GM12873 (cell line): Measurements from ENCODE around the gene CPB1.

Experiments
- TF ChIP-seq, protein P1 (sequence below): IDR thresholded peaks from 2 replicates; pipeline ENCODE4 v1.5.1; 2012; ENCODE audit warnings: low read depth, mild to moderate bottlenecking, moderate library complexity, low read length, control low read depth; ENCODE audit not compliant: insufficient read depth; ENCODE audit errors: missing control alignments

CPB1 gene

DNA sequence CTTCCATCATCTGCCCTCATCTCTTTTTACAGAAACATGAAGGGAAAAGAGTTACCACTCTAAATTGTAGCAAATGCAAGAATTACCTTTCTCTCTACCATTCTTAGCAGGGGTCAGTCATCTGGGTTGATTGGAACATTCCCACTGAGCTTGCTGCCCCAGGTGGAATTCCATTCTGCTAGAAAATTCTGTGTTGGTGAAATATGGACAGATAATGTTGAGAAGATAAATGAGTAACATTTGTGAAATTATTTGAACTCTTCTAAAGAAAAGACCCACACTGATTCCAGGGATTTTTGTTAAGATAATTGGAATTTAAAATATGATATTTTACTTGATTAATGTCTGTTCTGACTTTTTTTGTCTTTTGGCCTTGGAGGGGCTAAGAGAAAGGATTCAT lies 26.4 kb downstream of the CPB1 start:
- TF ChIP-seq, protein P1, sequence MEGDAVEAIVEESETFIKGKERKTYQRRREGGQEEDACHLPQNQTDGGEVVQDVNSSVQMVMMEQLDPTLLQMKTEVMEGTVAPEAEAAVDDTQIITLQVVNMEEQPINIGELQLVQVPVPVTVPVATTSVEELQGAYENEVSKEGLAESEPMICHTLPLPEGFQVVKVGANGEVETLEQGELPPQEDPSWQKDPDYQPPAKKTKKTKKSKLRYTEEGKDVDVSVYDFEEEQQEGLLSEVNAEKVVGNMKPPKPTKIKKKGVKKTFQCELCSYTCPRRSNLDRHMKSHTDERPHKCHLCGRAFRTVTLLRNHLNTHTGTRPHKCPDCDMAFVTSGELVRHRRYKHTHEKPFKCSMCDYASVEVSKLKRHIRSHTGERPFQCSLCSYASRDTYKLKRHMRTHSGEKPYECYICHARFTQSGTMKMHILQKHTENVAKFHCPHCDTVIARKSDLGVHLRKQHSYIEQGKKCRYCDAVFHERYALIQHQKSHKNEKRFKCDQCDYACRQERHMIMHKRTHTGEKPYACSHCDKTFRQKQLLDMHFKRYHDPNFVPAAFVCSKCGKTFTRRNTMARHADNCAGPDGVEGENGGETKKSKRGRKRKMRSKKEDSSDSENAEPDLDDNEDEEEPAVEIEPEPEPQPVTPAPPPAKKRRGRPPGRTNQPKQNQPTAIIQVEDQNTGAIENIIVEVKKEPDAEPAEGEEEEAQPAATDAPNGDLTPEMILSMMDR = no peak

- TF ChIP-seq, protein P1 = no peak
Measured at GRCh38 chr3:148856384-148856783, 28.8 kb downstream of the CPB1 start.

GRCh38 chr3:148857316-148857715 lies 29.7 kb downstream of the CPB1 start:
- TF ChIP-seq, protein P1 = no peak

DNA sequence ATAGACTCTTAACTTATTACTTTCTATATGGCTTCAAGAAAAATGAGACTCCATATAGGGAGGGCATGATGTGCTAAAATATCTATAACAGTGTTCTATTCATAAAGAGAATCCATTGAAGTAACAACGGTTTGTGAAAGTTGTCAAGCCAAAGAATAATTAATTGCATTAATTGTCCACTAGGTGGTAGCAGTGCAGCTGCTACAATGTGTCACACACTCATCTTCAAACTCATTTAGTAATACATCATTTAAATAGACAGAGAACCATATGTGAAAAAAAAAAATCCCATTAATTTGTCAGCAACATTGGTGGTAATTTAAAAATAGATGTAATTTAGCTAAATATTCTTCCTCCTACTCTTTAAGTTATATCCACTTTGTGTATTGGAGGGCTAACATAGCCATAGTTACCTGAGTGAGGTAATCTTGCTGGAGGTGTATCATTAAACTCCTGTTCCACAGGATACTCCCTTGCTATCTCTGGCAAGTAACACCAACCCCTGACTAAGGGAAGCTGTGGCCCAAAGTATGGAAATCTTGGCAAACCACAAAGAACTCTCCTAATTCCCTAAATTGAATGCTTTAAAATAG lies 33.8 kb downstream of the CPB1 start:
- TF ChIP-seq, protein P1 = peak; percentile 58

DNA sequence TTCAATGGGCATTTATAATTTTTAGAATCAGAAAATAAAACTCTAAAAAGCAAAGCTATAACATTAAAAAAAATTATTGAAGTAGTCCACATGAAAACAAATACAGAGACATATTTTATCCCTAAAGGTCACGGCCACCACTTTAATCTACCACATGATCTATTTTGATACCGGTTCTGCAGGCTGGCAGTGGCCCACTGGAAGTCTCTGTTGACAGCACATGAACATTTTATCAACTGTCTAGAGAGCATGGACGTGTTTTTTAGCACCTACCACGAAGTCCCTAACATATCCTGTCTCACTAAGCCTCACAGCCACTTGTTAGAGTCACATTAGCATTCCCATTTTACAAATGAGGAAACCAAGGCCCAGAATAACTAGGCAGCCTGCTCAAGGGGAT lies 35.7 kb downstream of the CPB1 start:
- TF ChIP-seq, protein P1 = no peak

DNA sequence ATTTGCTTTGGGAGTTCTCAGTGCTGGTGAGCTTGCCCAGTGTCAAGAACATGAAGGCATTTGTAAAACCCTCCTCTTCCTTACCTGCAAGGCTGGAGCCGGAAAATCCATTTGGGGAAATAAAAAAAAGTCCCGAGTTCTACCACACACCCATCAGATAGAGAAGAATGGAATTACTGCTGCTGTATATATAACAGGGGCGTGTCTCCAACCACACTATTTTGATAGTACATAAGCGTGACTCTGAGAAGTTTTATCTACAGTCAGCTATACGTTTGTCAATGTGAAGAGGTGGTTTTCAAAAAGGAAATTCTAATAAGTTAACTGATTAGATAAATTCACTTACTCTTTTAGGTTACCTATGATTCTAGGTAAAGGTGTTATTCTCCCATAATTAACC lies 36.2 kb downstream of the CPB1 start:
- TF ChIP-seq, protein P1 = no peak

DNA sequence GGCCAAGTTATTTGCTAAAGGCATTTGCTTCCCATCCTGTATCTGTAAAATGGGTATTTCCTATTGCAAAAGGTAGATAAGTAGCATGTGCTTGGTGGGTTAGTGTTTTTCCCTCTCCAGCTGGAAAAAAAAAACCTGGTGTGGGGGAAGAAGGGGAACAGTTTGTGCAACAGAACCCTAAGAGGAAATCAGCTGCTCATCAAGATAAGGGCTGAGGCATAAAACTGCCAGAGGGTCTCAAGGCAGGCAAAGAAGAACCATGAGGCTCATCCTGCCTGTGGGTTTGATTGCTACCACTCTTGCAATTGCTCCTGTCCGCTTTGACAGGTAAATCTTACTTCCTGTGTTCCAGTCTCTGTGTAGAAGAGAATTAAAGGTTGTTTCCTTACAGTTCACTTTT lies 37.4 kb downstream of the CPB1 start, which contains the start of gene CPA3:
CPA3 (plus strand) TSS at position 248 of the 400 bp plus-strand sequence; CDS start at position 260, 12 bp downstream.
- TF ChIP-seq, protein P1 = no peak
